Peyer's patch (tissue), 4 donors: Measurements from ENCODE around the gene NUP98. TPM values are rescaled to one million over a fixed set of nuclear protein-coding genes. Genes with fewer than 3 reads are reported as not detected.

Experiments used
- DNase-seq, 3 donors: peaks; one replicate each; pipeline ENCODE4 v3.0.0-alpha.2; 2017 to 2019
- H3K27ac ChIP-seq, 4 donors: fragments of 200-600 bp; sonication (generic); one replicate each; pipeline ENCODE4 v1.5.1; 2016 to 2019
- H3K27me3 ChIP-seq, 2 donors: fragments of 200-600 bp; sonication (generic); one replicate each; pipeline ENCODE4 v1.5.1; 2019
- H3K36me3 ChIP-seq, 3 donors: fragments of 200-600 bp; sonication (generic); one replicate each; pipeline ENCODE4 v1.5.1; 2016 to 2019
- H3K4me1 ChIP-seq, 4 donors: fragments of 200-600 bp; sonication (generic); one replicate each; pipeline ENCODE4 v1.5.1; 2016 to 2019
- H3K4me3 ChIP-seq, 4 donors: fragments of 200-600 bp; sonication (generic); 1 replicate in 3 of 4; 2 replicates in 1 of 4; pipeline ENCODE4 v1.5.1; 2016 to 2019; ENCODE audit warnings: mild to moderate bottlenecking in 1 of 4
- H3K9me3 ChIP-seq, 4 donors: fragments of 200-600 bp; sonication (generic); one replicate each; pipeline ENCODE4 v1.5.1; 2016 to 2019; ENCODE audit warnings: mild to moderate bottlenecking in 1 of 4
- CTCF ChIP-seq, 6 experiments: fragments of 450-650 bp in 4 of 6; fragments of 200-600 bp in 2 of 6; sonication (generic) in 1 of 6; IDR thresholded peaks; one replicate each; pipeline ENCODE4 v1.5.1; 2017 to 2019; ENCODE audit warnings: antibody characterized with exemption in 6 of 6, mild to moderate bottlenecking in 3 of 6, moderate library complexity in 1 of 6
- POLR2A ChIP-seq, 2 donors: fragments of 450-650 bp; IDR thresholded peaks; one replicate each; pipeline ENCODE4 v1.5.1; 2017; ENCODE audit warnings: antibody characterized with exemption in 2 of 2, mild to moderate bottlenecking in 2 of 2, moderate library complexity in 2 of 2
- total RNA-seq, 4 donors: library from RNA; depleted of rRNA; stranded (reverse); fragments of >200 nt; gene quantifications; one replicate each; pipeline ENCODE4 v1.1.0, GENCODE V29; 2016

Gene NUP98
- total RNA-seq, 4 donors from 2014 or later: 67.7 to 113 (median 86.8) TPM

GRCh38 chr11:3674189-3674588 lies 123.2 kb downstream of the NUP98 start:
- DNase-seq: no peak
- Histone ChIP-seq H3K4me3 (no peak overlapping the region), H3K27ac (no peak overlapping the region), H3K36me3 (peaks cover 0 to 84% (median 0%) of the 10 kb centered on the region in 3 donors), H3K4me1 (no peaks in the 10 kb centered on the region), H3K9me3 (no peaks in the 10 kb centered on the region), H3K27me3 (no peaks in the 10 kb centered on the region)
- TF ChIP-seq CTCF (IDR thresholded peaks at IDR 0.05) (no peak), POLR2A (IDR thresholded peaks at IDR 0.05) (no peak)

GRCh38 chr11:3671334-3672254 lies 125.8 kb downstream of the NUP98 start, which contains the start of gene CHRNA10:
Gene CHRNA10, minus strand, starts transcription at chr11:3671384. Its CDS starts 72 bp downstream, at chr11:3671312.
- Histone ChIP-seq H3K27ac (no peak within 1 kb of the TSS), H3K9me3 (no peaks in the 10 kb centered on the region), H3K4me1 (no peaks in the 10 kb centered on the region), H3K36me3 (peaks cover 0 to 84% (median 0%) of the 10 kb centered on the region in 3 donors), H3K4me3 (no peak within 1 kb of the TSS), H3K27me3 (no peaks in the 10 kb centered on the region)
- no peak for TF ChIP-seq CTCF (IDR thresholded peaks at IDR 0.05)
- TF ChIP-seq POLR2A (IDR thresholded peaks at IDR 0.05): no peak
- no peak for DNase-seq

- Histone ChIP-seq H3K27me3 (no peaks in the 10 kb centered on the region), H3K4me1 (no peaks in the 10 kb centered on the region), H3K36me3 (peaks cover 0 to 76% (median 0%) of the 10 kb centered on the region in 3 donors), H3K9me3 (no peaks in the 10 kb centered on the region), H3K4me3 (no peak overlapping the region), H3K27ac (no peak overlapping the region)
- TF ChIP-seq POLR2A (IDR thresholded peaks at IDR 0.05) (no peak), CTCF (IDR thresholded peaks at IDR 0.05) (no peak)
- DNase-seq: no peak
Observed at GRCh38 chr11:3669742-3670183, 127.6 kb downstream of the NUP98 start.

GRCh38 chr11:3669128-3669527 lies 128.2 kb downstream of the NUP98 start:
- Histone ChIP-seq H3K4me1 (no peaks in the 10 kb centered on the region), H3K9me3 (no peaks in the 10 kb centered on the region), H3K27me3 (no peaks in the 10 kb centered on the region), H3K4me3 (no peak overlapping the region), H3K27ac (no peak overlapping the region), H3K36me3 (peaks cover 0 to 70% (median 0%) of the 10 kb centered on the region in 3 donors)
- no peak for TF ChIP-seq CTCF (IDR thresholded peaks at IDR 0.05)
- TF ChIP-seq POLR2A (IDR thresholded peaks at IDR 0.05): no peak
- DNase-seq: no peak

GRCh38 chr11:3667149-3668035 lies 130.0 kb downstream of the NUP98 start:
- Histone ChIP-seq H3K36me3 (peaks cover 0 to 53% (median 0%) of the 10 kb centered on the region in 3 donors), H3K27me3 (no peaks in the 10 kb centered on the region), H3K4me3 (no peak overlapping the region), H3K4me1 (no peaks in the 10 kb centered on the region), H3K9me3 (no peaks in the 10 kb centered on the region), H3K27ac (no peak overlapping the region)
- TF ChIP-seq POLR2A (IDR thresholded peaks at IDR 0.05) (no peak), CTCF (IDR thresholded peaks at IDR 0.05) (no peak)
- no peak for DNase-seq
